ENCODE measurements around the gene ACLY. TPM values are rescaled to one million over a fixed set of nuclear protein-coding genes. Genes with fewer than 3 reads are reported as not detected.

The ACLY gene
- total RNA-seq, 4 donors from 2014 or later: 40.8 to 84.0 (median 61.6) TPM

GRCh38 chr17:41822216-41823140 lies 96.3 kb downstream of the ACLY start:
- TF ChIP-seq CTCF (IDR thresholded peaks at IDR 0.05) (no peak), POLR2AphosphoS5 (IDR thresholded peaks at IDR 0.05) (no peak), POLR2A (IDR thresholded peaks at IDR 0.05) (no peak), EP300 (IDR thresholded peaks at IDR 0.05) (no peak)
- no peaks in the 10 kb centered on the region for H3K4me1 ChIP-seq
- 47 to 54% methylated on average over 2 to 3 of the region's 12 CpGs for WGBS, 2 donors (ENCODE audit: low coverage in 1 of 2)
- no peaks in the 10 kb centered on the region for H3K27me3 ChIP-seq
- peaks cover 0 to 44% of the 10 kb centered on the region in 2 donors for H3K36me3 ChIP-seq
- ATAC-seq: no peak
- H3K27ac ChIP-seq: no peak overlapping the region
- H3K9me3 ChIP-seq: no peaks in the 10 kb centered on the region
- H3K4me3 ChIP-seq: no peak overlapping the region

- H3K9me3 ChIP-seq: no peaks in the 10 kb centered on the region
- peaks cover 0 to 37% of the 10 kb centered on the region in 2 donors for H3K36me3 ChIP-seq
- no peaks in the 10 kb centered on the region for H3K4me1 ChIP-seq
- no peaks in the 10 kb centered on the region for H3K27me3 ChIP-seq
- no peak for ATAC-seq
- TF ChIP-seq EP300 (IDR thresholded peaks at IDR 0.05) (no peak), POLR2AphosphoS5 (IDR thresholded peaks at IDR 0.05) (no peak), POLR2A (IDR thresholded peaks at IDR 0.05) (no peak), CTCF (IDR thresholded peaks at IDR 0.05) (no peak)
- WGBS, 2 donors (ENCODE audit: low coverage in 1 of 2): 90 to 92% methylated on average over 2 to 4 of the region's 14 CpGs
- no peak overlapping the region for H3K4me3 ChIP-seq
- no peak overlapping the region for H3K27ac ChIP-seq
Observed at GRCh38 chr17:41821776-41822175, 97.0 kb downstream of the ACLY start.

- no peak for ATAC-seq
- Histone ChIP-seq H3K27me3 (no peaks in the 10 kb centered on the region), H3K4me3 (no peak overlapping the region), H3K36me3 (peaks cover 0 to 7% of the 10 kb centered on the region in 2 donors), H3K27ac (no peak overlapping the region), H3K9me3 (no peaks in the 10 kb centered on the region), H3K4me1 (peaks cover 0 to 16% (median 0%) of the 10 kb centered on the region in 3 donors)
- TF ChIP-seq CTCF (IDR thresholded peaks at IDR 0.05) (no peak), POLR2A (IDR thresholded peaks at IDR 0.05) (no peak)
- 100% methylated on average over 1 of the region's 20 CpGs; no CpG with 5 or more reads in 1 of the 2 donors for WGBS, 2 donors (ENCODE audit: low coverage in 1 of 2)
Observed at GRCh38 chr17:41818024-41818423, 100.7 kb downstream of the ACLY start.

Small RNA genes within 50 kb of the gene (small RNA-seq; reads per million reads assigned to genes)
- gene AC125257.2: 0 reads per million in 4 donors

Other genes starting within 250 kb of the ACLY start
- 100 to 1,000 TPM; 224 to 331 (median 270) TPM for gene EIF1, start 230.1 kb downstream of the ACLY start, total RNA-seq
- gene GAST, start 206.6 kb downstream of the ACLY start, total RNA-seq: not detected
- gene HAP1, start 184.3 kb downstream of the ACLY start, total RNA-seq: under 1 TPM in 1 of 4 donors, not detected in 3; 0.54 TPM
- gene JUP, start 132.2 kb downstream of the ACLY start, total RNA-seq: 10 to 100 TPM; 30.8 to 60.9 (median 41.7) TPM
- gene P3H4, start 107.0 kb downstream of the ACLY start, total RNA-seq: 10 to 100 TPM in 3 of 4 donors, 1 to 10 TPM in 1; 8.3 to 20.9 (median 19.1) TPM
- gene FKBP10, start 105.9 kb downstream of the ACLY start, total RNA-seq: 10 to 100 TPM; 33.7 to 43.2 (median 38.2) TPM
- 10 to 100 TPM; 64.8 to 83.7 (median 71.5) TPM for gene NT5C3B, start 82.7 kb downstream of the ACLY start, total RNA-seq
- 1 to 10 TPM in 2 of 4 donors, under 1 TPM in 2; 0.62 to 2.7 (median 1.4) TPM for gene KLHL10, start 81.1 kb downstream of the ACLY start, total RNA-seq
- 10 to 100 TPM; 17.5 to 32.7 (median 22.7) TPM for gene KLHL11, start 53.5 kb downstream of the ACLY start, total RNA-seq
- gene ODAD4, start 11.7 kb upstream of the ACLY start, total RNA-seq: 1 to 10 TPM in 1 of 4 donors, under 1 TPM in 3; 0.19 to 2.2 (median 0.60) TPM
- gene CNP, start 47.8 kb upstream of the ACLY start, total RNA-seq: 10 to 100 TPM; 56.7 to 97.9 (median 64.7) TPM
- 10 to 100 TPM; 41.9 to 59.6 (median 54.4) TPM for gene DNAJC7, start 98.5 kb upstream of the ACLY start, total RNA-seq
- gene NKIRAS2, start 101.1 kb upstream of the ACLY start, total RNA-seq: 10 to 100 TPM; 40.1 to 72.3 (median 52.8) TPM
- 1 to 10 TPM in 1 of 4 donors, under 1 TPM in 3; 0.27 to 1.4 (median 0.58) TPM for gene C17orf113, start 131.7 kb upstream of the ACLY start, total RNA-seq
- gene ZNF385C, start 179.5 kb upstream of the ACLY start, total RNA-seq: not detected
- 10 to 100 TPM; 11.3 to 21.3 (median 13.9) TPM for gene DHX58, start 193.8 kb upstream of the ACLY start, total RNA-seq
- gene KAT2A, start 202.4 kb upstream of the ACLY start, total RNA-seq: 10 to 100 TPM; 10.3 to 51.2 (median 19.3) TPM
- gene HSPB9, start 203.9 kb upstream of the ACLY start, total RNA-seq: not detected
- gene RAB5C, start 236.0 kb upstream of the ACLY start, total RNA-seq: 100 to 1,000 TPM in 3 of 4 donors, 10 to 100 TPM in 1; 91.7 to 122 (median 108) TPM